Left renal pelvis (tissue), 4 donors: ENCODE measurements around the gene CDHR3. TPM values are rescaled to one million over a fixed set of nuclear protein-coding genes. Genes with fewer than 3 reads are reported as not detected.

Experiments used
- DNase-seq, 4 donors: peaks; one replicate each; pipeline ENCODE4 v3.0.0-alpha.2; 2013; ENCODE audit warnings: low read depth in 4 of 4, low spot score in 3 of 4
- polyA plus RNA-seq, 4 donors: library from polyadenylated mRNA; unstranded; fragments of 120-200 nt; gene quantifications; one replicate each; pipeline ENCODE4 v1.2.1, GENCODE V29; 2013; ENCODE audit not compliant: insufficient read length in 4 of 4

CDHR3 gene
- polyA plus RNA-seq, 4 donors = 5.9 to 9.2 (median 6.5) TPM

GRCh38 chr7:106061301-106061979 is 98.4 kb downstream of the CDHR3 start:
- DNase-seq = no peak

- no peak for DNase-seq
Measured at GRCh38 chr7:106062006-106062405, 98.9 kb downstream of the CDHR3 start.

GRCh38 chr7:106062521-106062931 is 99.5 kb downstream of the CDHR3 start:
- DNase-seq = no peak

GRCh38 chr7:106063024-106063423 is 100.0 kb downstream of the CDHR3 start:
- no peak for DNase-seq

- no peak for DNase-seq
Measured at GRCh38 chr7:106063692-106064091, 100.6 kb downstream of the CDHR3 start.

- no peak for DNase-seq
Measured at GRCh38 chr7:106064316-106064715, 101.3 kb downstream of the CDHR3 start.

- DNase-seq = no peak
Measured at GRCh38 chr7:106064771-106065574, 101.9 kb downstream of the CDHR3 start.

- DNase-seq = no peak
Measured at GRCh38 chr7:106065575-106066500, 102.8 kb downstream of the CDHR3 start.

GRCh38 chr7:106067678-106068077 is 104.6 kb downstream of the CDHR3 start:
- no peak for DNase-seq

- no peak for DNase-seq
Measured at GRCh38 chr7:106068538-106068961, 105.5 kb downstream of the CDHR3 start.

- DNase-seq = no peak
Measured at GRCh38 chr7:106068986-106069385, 105.9 kb downstream of the CDHR3 start.

GRCh38 chr7:106069471-106070200 is 106.6 kb downstream of the CDHR3 start:
- no peak for DNase-seq

- DNase-seq = no peak
Measured at GRCh38 chr7:106070201-106070551, 107.1 kb downstream of the CDHR3 start.

GRCh38 chr7:106070567-106071254 is 107.6 kb downstream of the CDHR3 start:
- DNase-seq = no peak

GRCh38 chr7:106071356-106071998 is 108.4 kb downstream of the CDHR3 start:
- no peak for DNase-seq

- DNase-seq = no peak
Measured at GRCh38 chr7:106071999-106072714, 109.1 kb downstream of the CDHR3 start.

- no peak for DNase-seq
Measured at GRCh38 chr7:106072715-106073091, 109.6 kb downstream of the CDHR3 start.

- no peak for DNase-seq
Measured at GRCh38 chr7:106073701-106074100, 110.6 kb downstream of the CDHR3 start.

GRCh38 chr7:106074257-106074656 is 111.2 kb downstream of the CDHR3 start:
- no peak for DNase-seq
